ENCODE data around the gene SOX13. TPM values are rescaled to one million over a fixed set of nuclear protein-coding genes. Genes with fewer than 3 reads are reported as not detected.

Gene SOX13
- total RNA-seq, 2 experiments from 2014 or later: 0.73 to 1.1 TPM

DNA sequence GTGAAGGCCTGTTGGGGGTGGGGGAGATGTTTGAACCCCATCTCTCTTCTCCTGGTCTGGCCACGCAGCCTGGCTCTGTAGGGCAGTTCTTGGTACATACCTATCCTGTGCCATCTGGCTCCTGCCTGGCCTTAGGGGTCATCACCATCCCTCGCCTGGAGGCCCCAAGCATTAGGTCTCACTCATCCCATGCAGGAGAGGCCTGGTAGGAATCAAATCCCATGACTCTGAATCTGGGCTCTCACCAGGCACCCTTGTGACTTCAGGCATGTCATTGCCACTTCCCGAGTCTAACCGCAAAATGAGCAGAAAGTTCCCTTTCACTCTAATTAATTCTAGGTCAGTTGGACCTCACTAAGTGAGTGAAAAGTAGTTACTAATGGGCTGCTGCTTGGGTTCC, 41.7 kb downstream of the SOX13 start:
- POLR2A ChIA-PET: no interaction called here
- H3K9me3 Mint-ChIP-seq (ENCODE audit: low read depth): no peaks in the 10 kb centered on the region

GRCh38 chr1:204115116-204115515, 42.2 kb downstream of the SOX13 start:
- H3K27ac Mint-ChIP-seq: no peak overlapping the region
- no peaks in the 10 kb centered on the region for H3K36me3 Mint-ChIP-seq (ENCODE audit: low read depth)
- H3K4me3 Mint-ChIP-seq: no peak overlapping the region
- intact Hi-C loops (cut with DNase I, micrococcal nuclease): no loop called here
- no peaks in the 10 kb centered on the region for H3K27me3 Mint-ChIP-seq
- ChIA-PET CTCF (no interaction called here), POLR2A (interaction anchor here (0.8 kb wide), 1 partner anchor 14 kb away, joined by 12 read pairs; no protein-coding TSS in a partner anchor)
- H3K4me1 Mint-ChIP-seq: no peaks in the 10 kb centered on the region
- no peaks in the 10 kb centered on the region for H3K9me3 Mint-ChIP-seq (ENCODE audit: low read depth)
- DNase-seq (no peak), ATAC-seq (no peak)

More for the DNA sequence above, 41.7 kb downstream of the SOX13 start:
- Mint-ChIP-seq H3K4me1 (no peaks in the 10 kb centered on the region), H3K27me3 (no peaks in the 10 kb centered on the region), H3K36me3 (ENCODE audit: low read depth) (no peaks in the 10 kb centered on the region), H3K27ac (no peak overlapping the region), H3K4me3 (no peak overlapping the region)
- DNase-seq (no peak), ATAC-seq (no peak)
- intact Hi-C loops (cut with DNase I, micrococcal nuclease): no loop called here
- CTCF ChIA-PET: interaction anchor here (1.9 kb wide), 1 partner anchor 14 kb away, joined by 5 read pairs; no protein-coding TSS in a partner anchor

DNA sequence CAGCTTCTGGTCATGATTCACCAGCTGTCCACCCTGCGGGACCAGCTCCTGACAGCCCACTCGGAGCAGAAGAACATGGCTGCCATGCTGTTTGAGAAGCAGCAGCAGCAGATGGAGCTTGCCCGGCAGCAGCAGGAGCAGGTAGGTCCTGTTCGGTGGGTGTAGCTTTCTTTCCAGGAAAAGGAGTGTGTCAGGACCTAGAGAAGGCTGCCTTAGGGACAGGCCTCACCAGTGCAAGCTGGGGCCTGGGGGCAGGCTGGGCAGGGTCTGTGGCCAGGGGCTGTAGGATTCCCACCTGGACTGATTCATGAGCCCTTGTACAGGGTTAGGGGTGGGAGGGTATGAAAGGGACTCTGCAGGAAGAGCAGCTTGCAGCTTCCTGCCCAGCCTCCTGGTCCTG, 43.6 kb downstream of the SOX13 start:
- DNase-seq (no peak), ATAC-seq (no peak)
- Mint-ChIP-seq H3K4me1 (no peaks in the 10 kb centered on the region), H3K4me3 (no peak overlapping the region), H3K9me3 (ENCODE audit: low read depth) (no peaks in the 10 kb centered on the region), H3K36me3 (ENCODE audit: low read depth) (no peaks in the 10 kb centered on the region), H3K27ac (no peak overlapping the region), H3K27me3 (no peaks in the 10 kb centered on the region)
- CTCF ChIA-PET: interaction anchor here (0.8 to 1.8 kb wide), 2 partner anchors 12 to 46 kb away, joined by 3 to 5 read pairs; no protein-coding TSS in a partner anchor
- POLR2A ChIA-PET: no interaction called here
- intact Hi-C loops (cut with DNase I, micrococcal nuclease): no loop called here

GRCh38 chr1:204121840-204122555, 49.1 kb downstream of the SOX13 start:
- no peaks in the 10 kb centered on the region for H3K36me3 Mint-ChIP-seq (ENCODE audit: low read depth)
- H3K4me3 Mint-ChIP-seq: no peak overlapping the region
- no peaks in the 10 kb centered on the region for H3K9me3 Mint-ChIP-seq (ENCODE audit: low read depth)
- intact Hi-C loops (cut with DNase I, micrococcal nuclease): no loop called here
- ATAC-seq (no peak), DNase-seq (no peak)
- H3K4me1 Mint-ChIP-seq: no peaks in the 10 kb centered on the region
- H3K27me3 Mint-ChIP-seq: no peaks in the 10 kb centered on the region
- ChIA-PET CTCF (interaction anchor here (0.6 kb wide), 1 partner anchor 97 kb away, joined by 3 read pairs; no protein-coding TSS in a partner anchor), POLR2A (no interaction called here)
- H3K27ac Mint-ChIP-seq: no peak overlapping the region

DNA sequence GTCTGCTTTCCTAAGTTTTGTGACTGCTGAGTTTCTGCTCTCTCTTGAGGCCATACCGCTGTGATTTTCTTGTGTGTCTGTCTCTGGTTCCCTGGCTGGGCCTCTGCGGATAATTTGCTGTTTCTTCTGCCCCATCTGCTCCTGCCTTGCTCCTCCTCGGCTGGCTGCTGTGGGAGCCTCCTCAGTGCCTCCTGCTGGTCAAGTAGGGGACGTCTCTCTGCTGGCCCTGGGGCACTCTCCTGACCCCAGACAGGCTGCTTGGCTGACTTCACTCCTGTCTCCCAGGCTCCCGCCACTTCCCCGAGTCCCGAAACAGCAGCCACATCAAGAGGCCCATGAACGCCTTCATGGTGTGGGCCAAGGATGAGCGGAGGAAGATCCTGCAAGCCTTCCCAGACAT, 50.5 kb downstream of the SOX13 start:
- DNase-seq (peak; percentile 40), ATAC-seq (peak; percentile 59)
- ChIA-PET POLR2A (no interaction called here), CTCF (interaction anchor here (0.5 kb wide), 1 partner anchor 261 kb away, joined by 4 read pairs; no protein-coding TSS in a partner anchor)
- Mint-ChIP-seq H3K4me1 (no peaks in the 10 kb centered on the region), H3K36me3 (ENCODE audit: low read depth) (no peaks in the 10 kb centered on the region), H3K27ac (no peak overlapping the region), H3K9me3 (ENCODE audit: low read depth) (no peaks in the 10 kb centered on the region), H3K27me3 (no peaks in the 10 kb centered on the region), H3K4me3 (no peak overlapping the region)
- intact Hi-C loops (cut with DNase I, micrococcal nuclease): no loop called here

DNA sequence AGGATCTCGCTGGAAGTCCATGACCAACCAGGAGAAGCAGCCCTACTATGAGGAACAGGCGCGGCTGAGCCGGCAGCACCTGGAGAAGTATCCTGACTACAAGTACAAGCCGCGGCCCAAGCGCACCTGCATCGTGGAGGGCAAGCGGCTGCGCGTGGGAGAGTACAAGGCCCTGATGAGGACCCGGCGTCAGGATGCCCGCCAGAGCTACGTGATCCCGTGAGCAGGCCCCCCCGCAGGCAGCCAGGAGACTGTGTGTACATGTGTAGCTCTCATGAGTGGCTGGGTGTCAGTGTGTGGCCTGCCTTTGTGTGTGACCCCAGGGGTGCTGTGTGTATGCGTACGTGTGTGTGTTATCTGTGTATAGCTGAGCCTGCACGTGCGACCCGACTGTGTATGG, 51.7 kb downstream of the SOX13 start:
- DNase-seq: no peak
- intact Hi-C loops (cut with DNase I, micrococcal nuclease): loop anchor here in 1 of 2 experiments (5.0 kb wide), 2 partner anchors 497 to 857 kb away; partner anchors contain the start of gene ATP2B4
- H3K9me3 Mint-ChIP-seq (ENCODE audit: low read depth): no peaks in the 10 kb centered on the region
- POLR2A ChIA-PET: no interaction called here
- peaks cover 5% of the 10 kb centered on the region for H3K4me1 Mint-ChIP-seq
- H3K27me3 Mint-ChIP-seq: no peaks in the 10 kb centered on the region
- ATAC-seq: no peak
- H3K27ac Mint-ChIP-seq: no peak overlapping the region
- H3K4me3 Mint-ChIP-seq: no peak overlapping the region
- CTCF ChIA-PET: interaction anchor here (0.5 to 0.8 kb wide), 3 partner anchors 19 to 264 kb away, joined by 3 to 4 read pairs (median 4); no protein-coding TSS in a partner anchor
- H3K36me3 Mint-ChIP-seq (ENCODE audit: low read depth): no peaks in the 10 kb centered on the region

GRCh38 chr1:204125759-204126351, 52.9 kb downstream of the SOX13 start:
- peaks cover 5% of the 10 kb centered on the region for H3K4me1 Mint-ChIP-seq
- H3K36me3 Mint-ChIP-seq (ENCODE audit: low read depth): no peaks in the 10 kb centered on the region
- no peak for ATAC-seq
- CTCF ChIA-PET: interaction anchor here (0.6 to 0.8 kb wide), 3 partner anchors 12 to 87 kb away, joined by 3 to 5 read pairs (median 4); no protein-coding TSS in a partner anchor
- no peak overlapping the region for H3K4me3 Mint-ChIP-seq
- no peaks in the 10 kb centered on the region for H3K27me3 Mint-ChIP-seq
- intact Hi-C loops (cut with DNase I, micrococcal nuclease): loop anchor here in 1 of 2 experiments (5.0 kb wide), 2 partner anchors 499 to 859 kb away; partner anchors contain the start of gene ATP2B4
- H3K9me3 Mint-ChIP-seq (ENCODE audit: low read depth): no peaks in the 10 kb centered on the region
- DNase-seq: no peak
- POLR2A ChIA-PET: no interaction called here
- no peak overlapping the region for H3K27ac Mint-ChIP-seq

DNA sequence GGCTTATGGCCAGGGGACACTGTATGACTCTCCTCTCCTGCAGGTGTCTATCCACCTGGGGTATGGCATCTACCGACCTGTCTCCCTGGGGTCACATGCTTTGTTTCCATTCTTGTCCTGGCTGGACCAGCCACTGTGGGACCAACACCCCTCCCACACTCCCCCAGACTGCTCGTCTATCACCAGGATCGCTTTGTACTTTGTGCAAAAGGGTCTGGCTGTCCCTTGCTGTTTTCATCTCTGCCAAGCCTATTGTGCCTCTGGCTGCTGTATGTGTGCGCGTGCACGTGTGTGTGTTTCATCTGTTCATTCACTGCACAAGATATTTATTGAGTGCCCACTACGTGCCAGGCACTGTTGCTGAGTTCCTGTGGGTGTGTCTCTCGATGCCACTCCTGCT, 53.5 kb downstream of the SOX13 start:
- intact Hi-C loops (cut with DNase I, micrococcal nuclease): loop anchor here in 1 of 2 experiments (5.0 kb wide), 2 partner anchors 499 to 859 kb away; partner anchors contain the start of gene ATP2B4
- no peaks in the 10 kb centered on the region for H3K36me3 Mint-ChIP-seq (ENCODE audit: low read depth)
- ATAC-seq: no peak
- POLR2A ChIA-PET: no interaction called here
- peaks cover 5% of the 10 kb centered on the region for H3K4me1 Mint-ChIP-seq
- CTCF ChIA-PET: interaction anchor here (1.0 kb wide), 1 partner anchor 257 kb away, joined by 3 read pairs; no protein-coding TSS in a partner anchor
- no peak overlapping the region for H3K27ac Mint-ChIP-seq
- H3K9me3 Mint-ChIP-seq (ENCODE audit: low read depth): no peaks in the 10 kb centered on the region
- DNase-seq: no peak
- no peaks in the 10 kb centered on the region for H3K27me3 Mint-ChIP-seq
- no peak overlapping the region for H3K4me3 Mint-ChIP-seq

- no peaks in the 10 kb centered on the region for H3K27me3 Mint-ChIP-seq
- no peak for DNase-seq
- ChIA-PET POLR2A (no interaction called here), CTCF (interaction anchor here (1.0 to 4.9 kb wide), 3 partner anchors 253 to 267 kb away, joined by 3 to 25 read pairs (median 6); no protein-coding TSS in a partner anchor)
- intact Hi-C loops (cut with DNase I, micrococcal nuclease): loop anchor here in 1 of 2 experiments (5.0 kb wide), 2 partner anchors 500 to 860 kb away; partner anchors contain the start of gene ATP2B4
- H3K4me3 Mint-ChIP-seq: no peak overlapping the region
- no peak overlapping the region for H3K27ac Mint-ChIP-seq
- no peaks in the 10 kb centered on the region for H3K9me3 Mint-ChIP-seq (ENCODE audit: low read depth)
- no peak for ATAC-seq
- H3K4me1 Mint-ChIP-seq: peaks cover 5% of the 10 kb centered on the region
- no peaks in the 10 kb centered on the region for H3K36me3 Mint-ChIP-seq (ENCODE audit: low read depth)
Measured at GRCh38 chr1:204126956-204127355, 54.0 kb downstream of the SOX13 start.

GRCh38 chr1:204127597-204128242, 54.8 kb downstream of the SOX13 start:
- no peak overlapping the region for H3K4me3 Mint-ChIP-seq
- peak; percentile 54 for DNase-seq
- peaks cover 5% of the 10 kb centered on the region for H3K4me1 Mint-ChIP-seq
- POLR2A ChIA-PET: no interaction called here
- CTCF ChIA-PET: interaction anchor here (0.6 to 4.9 kb wide), 10 partner anchors 10 to 269 kb away, joined by 3 to 25 read pairs (median 6); no protein-coding TSS in a partner anchor
- no peaks in the 10 kb centered on the region for H3K9me3 Mint-ChIP-seq (ENCODE audit: low read depth)
- no peak overlapping the region for H3K27ac Mint-ChIP-seq
- intact Hi-C loops (cut with DNase I, micrococcal nuclease): loop anchor here in 1 of 2 experiments (2.0 to 5.0 kb wide), 3 partner anchors 257 to 860 kb away; partner anchors contain the start of gene ATP2B4
- no peaks in the 10 kb centered on the region for H3K27me3 Mint-ChIP-seq
- ATAC-seq: peak; percentile 34
- no peaks in the 10 kb centered on the region for H3K36me3 Mint-ChIP-seq (ENCODE audit: low read depth)

- Mint-ChIP-seq H3K9me3 (ENCODE audit: low read depth) (no peaks in the 10 kb centered on the region), H3K27ac (no peak overlapping the region), H3K36me3 (ENCODE audit: low read depth) (no peaks in the 10 kb centered on the region), H3K4me1 (peaks cover 5% of the 10 kb centered on the region), H3K27me3 (no peaks in the 10 kb centered on the region), H3K4me3 (no peak overlapping the region)
- ChIA-PET CTCF (interaction anchor here (0.5 to 4.9 kb wide), 37 partner anchors 8 to 981 kb away, joined by 3 to 25 read pairs (median 4); partner anchors contain the start of gene SNRPE), POLR2A (no interaction called here)
- DNase-seq (no peak), ATAC-seq (no peak)
- intact Hi-C loops (cut with DNase I, micrococcal nuclease): loop anchor here in 1 of 2 experiments (2.0 to 5.0 kb wide), 3 partner anchors 258 to 861 kb away; partner anchors contain the start of gene ATP2B4
Measured at GRCh38 chr1:204128464-204128963, 55.6 kb downstream of the SOX13 start.
